IMR-90 (cell line): Measurements from ENCODE around the gene SURF1.

Source experiments
- BHLHE40 ChIP-seq: fragments of 150-350 bp; IDR thresholded peaks from 2 replicates; pipeline ENCODE4 v1.6.1; 2016; ENCODE audit warnings: mild to moderate bottlenecking, low read depth, low read length
- CTCF ChIP-seq: conservative IDR thresholded peaks from 2 replicates; pipeline ENCODE4 v1.5.1; 2012; ENCODE audit warnings: mild to moderate bottlenecking, low read depth, low read length, improper control_type of control experiment
- MXI1 ChIP-seq: IDR thresholded peaks from 2 replicates; pipeline ENCODE4 v1.6.1; 2012; ENCODE audit warnings: low read depth, mild to moderate bottlenecking, low read length, moderate library complexity, borderline replicate concordance
- POLR2A ChIP-seq: IDR thresholded peaks from 2 replicates; pipeline ENCODE4 v1.6.1; 2012; ENCODE audit warnings: mild to moderate bottlenecking, low read depth, low read length

- no peak for TF ChIP-seq MXI1
- TF ChIP-seq POLR2A = no peak
- TF ChIP-seq CTCF = no peak
- TF ChIP-seq BHLHE40 = no peak
Observed at GRCh38 chr9:133339641-133340040, 16.6 kb downstream of the SURF1 start.
